C1 segment of cervical spinal cord (tissue), 14 donors: ENCODE results near the gene CCDC197.
A peak's percentile ranks its signal among the peaks of the same experiment; 100 is the strongest.

Experiments
- DNase-seq, 14 donors: peaks; one replicate each; lab custom pipeline; 2025; lab: John Stamatoyannopoulos, UW

CCDC197 gene

DNA sequence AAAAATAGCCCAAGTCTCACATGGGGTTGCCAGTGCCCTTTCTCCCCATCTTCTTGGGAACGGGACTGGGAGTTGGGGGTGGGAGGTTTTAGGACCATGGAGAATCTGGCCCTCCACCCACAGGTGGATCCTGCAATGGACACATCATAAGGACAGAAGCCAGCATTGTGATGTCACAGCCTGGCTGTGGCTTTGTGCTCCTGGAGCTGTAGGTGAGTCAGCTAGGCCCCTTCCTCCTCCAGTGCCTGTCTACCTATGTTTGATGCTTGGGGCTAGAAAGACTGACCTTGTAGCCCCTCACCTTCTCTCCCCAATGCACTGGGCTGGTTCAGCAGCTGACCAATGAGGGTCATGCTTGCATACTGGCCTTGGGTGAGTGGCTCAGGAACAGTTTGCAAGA, at the start of gene CCDC197:
Gene CCDC197, plus strand, starts transcription at position 220 of the 400 bp plus-strand sequence. CDS start 831 bp downstream, outside the sequence.
- no peak for DNase-seq

DNA sequence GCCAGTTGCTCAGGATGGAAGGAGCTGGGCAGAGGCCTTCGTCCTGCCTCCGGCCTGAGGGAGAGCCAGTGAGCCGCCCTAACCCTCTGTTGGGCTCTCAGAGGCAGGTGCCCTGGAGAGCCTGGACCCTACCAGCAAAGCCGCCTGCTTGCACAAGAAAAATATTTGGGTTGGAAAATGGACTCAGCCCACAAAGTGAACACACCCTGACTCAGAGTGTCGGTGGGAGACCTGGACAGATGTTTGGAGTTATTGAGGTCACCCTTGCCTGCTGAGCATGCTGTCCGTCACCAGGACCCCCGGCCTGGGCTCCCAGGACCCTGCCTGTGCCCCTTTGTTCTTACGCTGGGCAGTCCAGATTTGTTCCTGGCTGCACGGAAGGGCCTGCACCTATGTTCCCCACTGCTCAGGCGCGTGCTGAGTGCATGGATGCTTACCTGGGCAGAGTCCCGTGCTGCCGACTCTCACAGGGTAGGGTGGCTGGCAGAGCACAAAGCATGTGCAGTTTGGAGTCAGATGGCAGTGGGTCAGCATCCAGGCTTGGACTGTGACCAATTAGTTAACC, 47.5 kb upstream of the CCDC197 start:
- no peak for DNase-seq

DNA sequence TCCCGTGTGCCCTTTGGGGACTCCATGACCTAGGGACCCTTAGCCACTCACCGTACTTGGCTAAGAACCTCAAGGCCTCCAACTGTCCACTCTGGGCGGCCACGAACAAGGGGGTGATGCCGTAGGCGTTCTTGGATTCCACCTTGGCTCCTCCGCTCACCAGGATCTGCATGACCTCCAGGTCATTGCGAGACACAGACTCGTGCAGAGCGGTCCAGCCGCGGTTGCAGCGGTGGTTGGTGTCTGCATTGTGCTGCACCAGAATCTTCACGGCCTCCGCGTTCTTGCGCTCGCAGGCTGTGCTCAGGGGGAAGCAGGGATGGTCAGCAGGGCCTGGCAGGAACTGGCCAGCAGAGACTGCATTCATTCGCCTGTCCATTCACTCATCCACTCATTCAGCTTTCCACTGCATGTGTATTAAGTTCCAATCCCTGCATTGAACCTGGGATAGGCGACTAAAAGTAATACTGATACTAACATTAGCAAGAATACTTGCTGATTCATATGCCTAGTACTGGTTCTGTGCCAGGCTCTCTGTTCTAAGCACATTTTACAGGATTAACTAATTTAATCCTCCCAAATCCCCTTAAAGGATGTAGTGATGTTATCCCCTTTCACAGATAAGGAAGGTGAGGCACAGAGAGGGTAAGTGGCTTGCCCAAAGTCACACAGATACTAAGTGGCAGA, 46.0 kb upstream of the CCDC197 start:
- DNase-seq, result no peak

DNA sequence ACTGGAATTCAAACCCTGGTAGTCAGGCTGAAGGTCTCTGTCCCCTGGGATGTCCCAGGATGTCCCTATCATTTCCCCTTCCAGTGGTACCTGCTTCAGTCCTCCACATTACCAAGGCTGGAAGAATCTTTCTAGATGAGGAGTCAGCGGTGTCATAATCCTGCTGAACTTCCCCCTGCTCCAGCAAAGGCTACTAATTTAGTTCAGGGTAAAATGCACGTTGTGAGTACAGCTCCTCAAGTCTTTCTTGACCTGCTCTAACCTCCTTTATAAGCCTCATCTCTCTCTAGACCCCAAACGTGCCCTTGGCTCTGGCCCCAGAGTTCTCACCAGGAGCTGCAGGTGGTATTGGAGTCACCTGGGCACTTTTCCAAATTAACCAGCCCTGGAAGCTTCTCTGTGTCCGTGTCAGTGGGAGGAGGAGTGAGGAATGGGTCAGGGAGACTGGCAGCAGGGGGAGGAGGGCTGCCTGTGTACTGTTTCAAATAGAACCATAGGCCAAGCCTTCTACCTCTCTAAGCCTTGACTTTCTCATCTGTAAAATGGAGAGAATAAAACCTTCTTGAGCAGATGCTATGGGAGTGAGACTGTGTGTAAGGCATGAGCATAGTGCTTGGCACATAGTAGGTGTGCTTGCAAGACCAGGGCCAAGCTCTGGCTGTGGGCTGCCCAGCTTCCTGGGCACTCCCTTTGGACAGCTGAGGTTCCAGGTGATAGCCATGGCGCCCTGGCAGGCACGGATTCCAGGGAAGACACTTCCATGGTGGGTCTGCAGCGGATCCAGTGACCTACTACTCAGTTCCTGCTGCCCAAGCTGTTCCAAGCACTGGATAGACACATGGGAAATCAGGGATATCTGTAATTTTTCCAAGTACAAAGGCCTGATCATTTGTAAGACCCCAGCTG, 45.2 kb upstream of the CCDC197 start:
- no peak for DNase-seq

DNA sequence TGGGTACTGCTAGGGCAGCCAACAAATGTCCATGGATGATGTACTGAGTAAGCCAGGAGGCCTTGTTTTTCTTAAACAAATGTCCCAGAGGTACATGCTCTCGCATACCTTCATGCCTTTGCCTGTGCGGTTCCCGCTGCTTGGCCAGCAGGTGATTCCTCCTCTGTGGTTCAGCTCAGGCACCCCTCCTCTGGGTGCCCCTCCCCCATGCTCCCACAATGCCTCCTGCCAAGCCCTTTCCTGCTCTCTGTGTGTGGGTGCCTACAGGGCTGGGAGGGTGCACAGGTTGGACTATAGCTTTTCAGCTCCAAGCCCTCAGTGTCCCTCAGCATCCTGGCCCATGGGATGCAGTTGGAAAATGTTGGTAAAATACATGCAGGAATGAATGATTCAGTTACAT, 44.3 kb upstream of the CCDC197 start:
- no peak for DNase-seq

DNA sequence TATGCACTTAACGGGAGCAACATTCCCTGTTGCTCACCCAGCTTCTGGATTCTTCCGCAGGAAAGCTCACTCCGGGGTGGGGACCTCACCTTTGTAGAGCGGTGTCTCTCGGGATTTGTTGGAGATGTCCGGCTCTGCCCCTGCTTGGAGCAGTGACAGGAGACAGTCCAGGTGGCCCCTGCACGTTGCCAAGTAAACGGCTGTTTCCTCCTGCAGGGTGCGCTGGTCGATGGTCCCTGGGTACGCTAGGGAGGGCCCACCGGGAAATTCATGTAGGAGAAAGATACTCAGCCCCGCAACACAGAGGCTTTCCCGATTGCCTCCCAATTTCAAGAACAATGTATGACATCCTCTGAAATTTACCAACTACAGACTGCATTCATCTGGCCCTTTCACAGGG, 43.8 kb upstream of the CCDC197 start:
- no peak for DNase-seq

DNA sequence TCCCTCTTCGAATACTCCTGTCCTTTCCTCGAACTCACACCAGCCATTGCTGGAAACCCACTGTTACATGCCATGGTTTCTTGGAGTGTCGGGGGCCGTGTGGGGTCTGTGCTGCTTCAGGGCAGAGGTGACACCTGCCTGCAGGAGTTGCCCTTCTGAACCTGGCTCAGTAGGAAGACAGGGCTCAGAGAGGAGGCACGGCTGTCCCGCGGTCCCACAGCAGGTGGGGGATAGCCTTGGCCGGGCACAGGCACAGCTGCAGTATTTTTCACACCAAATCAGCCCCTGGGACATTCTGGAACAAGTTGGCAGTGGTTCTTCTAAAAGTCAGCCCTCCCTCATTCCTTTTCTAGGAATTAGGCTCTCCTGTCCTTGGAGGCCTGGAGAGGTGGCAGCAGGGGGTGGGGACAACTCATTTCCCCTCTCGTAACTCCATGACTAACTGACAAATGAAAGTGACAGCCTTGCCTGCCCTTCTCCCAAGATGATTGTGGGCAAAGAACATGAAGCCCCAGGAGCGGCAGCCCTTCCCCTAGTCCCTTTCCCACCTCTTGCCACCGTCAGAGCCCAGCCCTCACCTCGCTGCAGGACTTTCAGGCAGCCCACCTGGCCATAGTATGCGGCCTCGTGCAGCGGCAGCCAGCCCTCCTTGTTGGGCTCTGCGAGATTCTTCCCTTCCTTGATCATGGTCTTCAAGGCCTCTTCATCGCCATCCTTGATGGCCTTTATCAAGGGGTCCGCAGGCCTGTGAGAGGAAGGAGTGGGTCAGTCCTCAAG, 43.2 kb upstream of the CCDC197 start:
- DNase-seq, result no peak

DNA sequence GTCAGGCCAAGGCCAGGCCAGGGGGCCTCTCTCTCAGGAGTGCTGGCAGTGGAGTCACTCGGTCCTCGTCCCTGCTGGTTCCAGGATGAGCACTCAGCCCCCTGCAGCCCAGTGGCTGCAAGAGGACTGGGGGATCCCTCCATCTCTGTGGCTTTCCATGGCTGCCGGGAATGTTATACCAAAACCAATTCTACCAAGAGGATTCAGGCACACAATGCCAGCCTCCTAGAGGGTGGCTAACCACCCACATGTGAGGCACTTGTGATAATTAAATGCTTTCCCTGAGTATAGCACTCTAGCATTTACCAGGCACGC, 42.6 kb upstream of the CCDC197 start:
- no peak for DNase-seq

DNA sequence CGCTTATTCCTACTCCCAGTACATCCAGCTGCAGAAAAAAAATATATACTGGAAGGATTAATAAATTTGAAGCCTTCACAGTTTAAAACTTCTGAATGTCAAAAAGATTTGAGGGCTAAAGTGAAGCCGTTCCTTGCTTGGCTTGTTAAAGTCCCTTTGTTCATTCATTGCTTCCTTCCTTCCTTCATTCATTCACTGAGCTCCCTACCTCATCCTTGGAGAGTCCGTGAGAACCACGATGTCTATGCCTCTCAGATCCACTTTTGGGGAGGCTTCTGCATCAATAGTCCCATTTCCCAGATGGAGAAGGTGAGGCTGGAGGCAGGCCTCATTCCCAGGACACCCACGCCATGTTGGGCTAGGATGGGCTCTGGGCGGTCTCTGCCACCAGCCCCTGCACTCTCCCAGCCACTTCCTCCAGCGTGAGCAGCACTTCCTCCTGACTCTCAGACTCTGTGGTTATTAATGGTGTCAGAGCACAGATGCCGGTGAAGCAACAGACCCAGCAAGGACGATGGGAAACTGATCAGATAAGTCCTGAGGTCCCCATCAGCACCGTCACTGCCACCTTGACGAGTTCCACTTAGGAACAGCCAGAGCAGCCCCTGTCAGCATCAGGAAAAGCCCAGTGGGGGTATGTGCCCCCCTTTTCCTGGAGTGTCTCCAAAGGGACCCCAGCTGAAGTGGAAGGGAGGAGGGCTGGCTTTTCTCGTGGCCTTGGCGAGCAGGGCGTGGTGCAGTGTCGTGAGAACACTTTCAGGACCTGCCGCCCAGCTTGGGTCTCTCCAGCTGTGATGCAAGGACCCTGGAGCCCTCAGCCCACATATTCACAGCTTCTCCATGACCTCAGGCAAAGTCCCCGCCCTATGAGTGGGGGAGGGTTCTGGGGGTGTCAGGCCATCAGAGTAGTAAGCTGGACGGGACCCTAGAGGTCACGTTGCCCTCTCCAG, 41.9 kb upstream of the CCDC197 start:
- DNase-seq, result peak in 2 of 14 donors; percentile 33 to 40

DNA sequence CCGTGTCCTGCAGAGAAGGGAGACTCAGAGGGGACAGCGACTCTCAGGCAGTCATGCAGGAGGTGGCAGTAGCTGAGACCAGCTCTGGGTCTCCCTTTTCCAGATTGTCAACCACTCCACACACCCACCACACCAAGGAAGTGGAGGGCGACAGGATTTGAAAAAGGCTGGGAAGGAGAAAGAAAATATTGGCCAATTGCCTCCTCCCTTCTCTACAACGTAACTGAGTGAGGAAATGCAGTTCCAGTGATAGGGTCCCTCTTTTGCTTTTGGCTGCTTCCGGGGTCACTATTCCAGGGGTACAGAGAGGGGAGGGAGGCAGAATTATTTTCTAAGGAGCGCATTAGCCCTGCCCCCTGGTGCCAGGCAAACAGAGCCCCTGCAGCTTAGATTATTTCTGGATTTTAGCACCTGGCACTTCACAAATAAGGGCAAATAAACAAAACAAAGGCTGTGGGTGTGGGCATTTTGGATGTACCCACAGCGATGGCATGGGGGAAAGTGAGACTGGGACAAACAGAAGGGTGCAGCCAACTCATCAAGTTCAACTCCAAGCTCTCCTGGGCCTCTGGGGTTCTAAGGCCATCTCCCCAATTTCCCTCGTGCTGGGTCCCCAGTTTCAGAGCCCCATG, 41.1 kb upstream of the CCDC197 start:
- peak in 1 of 14 donors; percentile 36 for DNase-seq

DNA sequence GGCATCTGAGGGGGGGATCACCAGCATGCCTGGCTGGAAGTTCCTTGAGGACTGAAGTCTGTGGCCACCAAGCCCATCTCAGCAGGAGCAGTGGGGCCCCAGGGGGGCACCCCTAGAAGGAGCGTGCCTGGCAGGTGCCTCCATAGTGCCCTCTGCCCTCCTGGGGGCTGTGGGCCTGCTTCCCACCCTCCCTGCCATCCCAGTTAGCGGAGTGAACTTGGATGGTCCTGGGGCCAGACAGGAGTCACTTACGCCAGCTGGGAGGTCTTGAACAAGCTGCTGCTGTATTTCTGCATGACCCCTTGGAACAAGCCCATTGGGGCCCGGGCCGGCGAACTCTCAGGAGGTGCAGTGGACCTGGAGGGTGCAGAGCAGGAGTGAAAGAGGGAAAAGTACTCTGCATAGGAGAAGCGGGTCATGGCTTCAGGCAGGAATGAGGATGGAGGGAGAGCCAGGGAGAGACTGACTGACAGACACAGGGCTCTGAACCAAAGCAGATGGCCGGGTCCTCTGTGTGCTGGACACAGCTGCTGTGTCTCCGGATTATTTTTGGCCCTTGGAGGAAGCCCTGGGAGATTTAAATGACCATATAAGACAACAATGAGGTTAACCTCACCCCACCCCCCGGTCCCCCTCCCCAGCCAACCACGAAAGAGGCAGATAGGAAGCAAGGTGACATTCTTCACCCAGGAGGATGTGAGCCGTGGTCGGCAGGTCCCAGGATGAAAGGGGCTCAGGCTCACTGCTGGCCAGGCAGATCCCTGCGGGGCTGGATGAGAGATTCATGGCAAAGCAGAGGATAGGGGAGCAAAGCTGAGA, 40.4 kb upstream of the CCDC197 start:
- DNase-seq, result peak in 1 of 14 donors; percentile 22

DNA sequence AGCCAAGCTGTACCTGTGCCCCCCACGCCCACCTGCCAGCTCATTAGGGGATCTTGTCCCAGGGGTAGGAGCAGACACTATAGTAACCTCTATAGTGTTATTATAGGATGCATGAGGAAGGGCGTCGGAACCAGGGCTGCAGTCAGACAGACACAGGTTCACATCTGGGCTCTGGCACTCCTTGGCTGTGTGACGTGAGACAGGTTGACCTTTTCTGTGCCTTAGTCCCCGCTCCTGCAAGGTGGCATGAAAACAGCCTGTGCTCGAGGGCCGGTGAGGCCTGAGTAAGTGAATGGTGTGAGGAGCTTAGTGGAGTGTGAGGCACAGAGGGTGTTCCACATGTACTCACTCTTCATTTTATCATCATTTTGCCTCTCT, 39.8 kb upstream of the CCDC197 start:
- DNase-seq, result no peak

DNA sequence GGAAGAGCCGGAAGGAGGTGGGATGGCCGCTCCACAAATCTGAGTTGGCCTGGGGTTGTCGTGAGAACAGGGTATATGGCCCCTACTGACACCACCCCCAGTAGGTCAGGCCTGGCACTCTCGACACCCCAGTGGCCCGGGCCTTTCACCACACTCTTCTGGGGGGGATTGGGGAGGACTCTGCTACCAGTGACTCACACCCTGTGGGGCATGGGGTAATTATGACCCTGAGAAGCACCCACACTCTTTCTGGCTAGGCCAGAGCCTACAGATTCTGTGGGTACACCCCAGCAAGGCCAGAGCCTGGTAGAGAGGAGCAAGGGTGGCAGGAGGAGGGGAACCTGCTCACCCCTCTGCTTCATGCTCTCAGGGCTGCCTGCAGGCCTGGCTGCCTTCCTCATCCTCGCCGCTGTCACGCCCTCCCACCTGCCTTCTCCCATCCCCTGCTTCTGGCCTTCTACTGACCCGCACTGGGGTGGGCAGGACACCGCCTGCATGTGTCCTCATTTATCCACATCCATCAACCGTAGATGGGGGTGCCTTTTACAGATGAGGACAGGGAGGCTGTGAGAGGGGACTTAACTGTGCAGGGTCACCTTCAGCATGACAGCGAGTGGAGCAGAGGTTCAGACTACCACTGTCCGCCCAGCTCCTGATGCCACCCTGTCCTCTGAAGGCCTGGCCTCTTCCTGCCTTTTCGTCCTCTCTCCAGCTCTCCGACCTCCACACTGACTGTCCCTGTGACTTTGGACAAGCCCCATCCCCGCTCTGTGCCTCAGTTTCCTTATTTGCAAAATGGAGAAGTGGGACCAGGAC, 39.1 kb upstream of the CCDC197 start:
- no peak for DNase-seq

DNA sequence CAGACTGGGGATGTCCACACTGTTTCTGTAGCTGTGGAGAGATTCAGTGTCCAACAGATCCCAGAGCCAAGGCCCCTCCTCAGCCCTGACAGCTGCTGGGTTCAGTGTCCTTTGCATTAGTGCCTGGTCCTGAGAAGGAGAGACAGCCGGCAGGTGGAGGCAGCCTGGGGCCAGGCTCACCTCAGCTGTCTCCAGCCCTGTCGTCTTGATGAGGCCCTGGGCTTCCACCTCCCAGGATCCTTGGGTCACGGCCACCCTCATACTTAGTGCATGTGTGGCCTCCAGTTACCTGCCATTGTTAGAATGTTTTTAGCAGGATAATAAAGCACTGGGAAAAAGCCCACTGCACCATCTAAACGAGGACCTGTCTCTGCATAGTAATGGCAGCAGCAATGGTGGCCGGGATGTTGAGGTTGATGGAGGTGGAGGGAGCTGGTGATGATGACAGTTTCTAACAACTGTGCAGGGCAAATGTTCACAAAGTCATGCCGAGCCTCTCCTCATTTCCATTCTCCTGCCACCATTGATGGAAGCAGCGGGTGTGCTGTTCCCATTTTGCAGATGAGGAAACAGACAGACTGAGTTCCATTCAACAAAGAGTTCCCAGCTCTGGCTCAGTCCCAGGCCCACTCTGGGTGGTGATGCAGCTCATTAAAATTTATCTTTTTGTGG, 38.4 kb upstream of the CCDC197 start:
- DNase-seq, result no peak

DNA sequence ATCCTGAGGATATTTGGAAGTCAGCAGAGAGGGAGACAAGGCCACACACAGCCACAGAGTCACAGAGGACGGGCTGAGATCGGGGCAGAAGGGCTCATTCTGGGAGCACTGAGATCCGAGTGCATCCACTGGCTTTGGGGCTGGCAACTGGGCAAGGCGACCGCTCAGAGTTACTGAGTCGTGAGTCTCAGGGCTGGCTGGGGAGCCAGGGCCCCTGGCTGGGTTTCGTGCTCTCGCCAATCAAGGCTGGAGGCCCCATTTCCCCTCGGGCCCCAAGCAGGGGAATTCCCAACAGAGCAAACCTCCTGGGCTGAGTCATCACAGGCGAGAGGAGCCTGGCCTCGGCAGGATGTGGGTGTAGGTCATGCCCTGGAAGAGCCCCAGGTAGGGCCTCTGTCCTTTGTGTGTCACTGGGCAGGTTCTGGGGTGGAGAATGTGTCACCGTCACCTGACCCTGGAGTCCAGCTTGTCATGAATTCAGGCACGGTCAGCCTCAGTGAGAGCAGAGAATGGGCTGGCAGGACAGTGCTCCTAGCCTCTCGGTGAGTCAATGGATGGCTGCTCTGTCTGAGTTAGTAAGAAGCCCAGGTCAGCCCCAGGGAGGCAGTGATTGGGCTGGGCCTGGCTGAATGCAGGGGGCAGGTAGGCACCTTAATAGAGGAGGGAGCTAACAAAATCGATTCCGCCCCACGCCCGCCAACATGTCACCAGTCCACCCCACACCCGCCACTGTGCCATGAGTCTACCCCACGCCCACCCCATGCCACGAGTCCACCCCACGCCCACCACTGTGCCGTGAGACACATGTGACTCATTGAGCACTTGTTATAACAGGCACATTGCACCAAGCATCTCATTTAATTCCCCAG, 37.6 kb upstream of the CCDC197 start:
- DNase-seq, result peak in 3 of 14 donors; percentile 20 to 68 (median 35)

DNA sequence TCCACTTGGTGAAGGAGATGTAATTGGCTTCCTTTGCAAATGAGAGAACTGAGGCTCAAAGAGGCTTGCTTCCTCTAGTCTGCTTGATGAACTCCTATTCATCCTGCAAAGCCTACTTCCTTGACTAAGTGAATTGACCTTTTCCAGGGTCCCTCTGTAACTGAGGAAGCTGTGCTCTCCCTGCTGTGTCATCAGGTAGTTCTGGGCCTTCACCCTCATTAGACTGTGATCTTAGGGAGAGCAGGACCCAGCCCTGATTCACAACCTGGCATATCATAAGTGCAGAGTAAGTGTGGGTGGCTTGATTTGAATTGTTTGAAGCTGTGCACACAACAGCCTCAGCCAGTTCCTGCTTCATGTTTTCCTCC, 37.0 kb upstream of the CCDC197 start:
- DNase-seq, result no peak
